Measurements from ENCODE around the gene MPP2. TPM values are rescaled to one million over a fixed set of nuclear protein-coding genes. Genes with fewer than 3 reads are reported as not detected.

Gene MPP2, protein sequence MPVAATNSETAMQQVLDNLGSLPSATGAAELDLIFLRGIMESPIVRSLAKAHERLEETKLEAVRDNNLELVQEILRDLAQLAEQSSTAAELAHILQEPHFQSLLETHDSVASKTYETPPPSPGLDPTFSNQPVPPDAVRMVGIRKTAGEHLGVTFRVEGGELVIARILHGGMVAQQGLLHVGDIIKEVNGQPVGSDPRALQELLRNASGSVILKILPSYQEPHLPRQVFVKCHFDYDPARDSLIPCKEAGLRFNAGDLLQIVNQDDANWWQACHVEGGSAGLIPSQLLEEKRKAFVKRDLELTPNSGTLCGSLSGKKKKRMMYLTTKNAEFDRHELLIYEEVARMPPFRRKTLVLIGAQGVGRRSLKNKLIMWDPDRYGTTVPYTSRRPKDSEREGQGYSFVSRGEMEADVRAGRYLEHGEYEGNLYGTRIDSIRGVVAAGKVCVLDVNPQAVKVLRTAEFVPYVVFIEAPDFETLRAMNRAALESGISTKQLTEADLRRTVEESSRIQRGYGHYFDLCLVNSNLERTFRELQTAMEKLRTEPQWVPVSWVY
- total RNA-seq (1 to 10 TPM; 3.5 to 4.0 TPM), total RNA-seq (0.18 to 6.7 (median 2.5) reads per million in 172 experiments)
- polyA plus RNA-seq (2013, experiment 1 of 2), result 0.88 TPM
- polyA plus RNA-seq (2013, experiment 2 of 2), result 1.7 TPM

GRCh38 chr17:43907425-43907981 lies at the start of gene MPP2:
MPP2 (minus strand) TSS chr17:43907536; CDS start chr17:43904460, 3,076 bp downstream.
- Mint-ChIP-seq H3K4me1 (ENCODE audit: low read depth) (peaks cover 25% of the 10 kb centered on the region), H3K36me3 (ENCODE audit: low read depth) (no peaks in the 10 kb centered on the region), H3K4me3 (peak within 1 kb of the TSS; percentile 94), H3K27me3 (peaks cover 48% of the 10 kb centered on the region), H3K27ac (peak within 1 kb of the TSS; percentile 43), H3K9me3 (no peaks in the 10 kb centered on the region)
- ChIA-PET POLR2A (interaction anchor here (1.4 kb wide), 1 partner anchor 20 kb away, joined by 5 read pairs; no protein-coding TSS in a partner anchor), CTCF (interaction anchor here (2.0 kb wide), 1 partner anchor 10 kb away, joined by 6 read pairs; no protein-coding TSS in a partner anchor)
- Histone ChIP-seq H3K4me3 (ENCODE audit: low read length) (peak within 1 kb of the TSS; percentile 77), H3K36me3 (ENCODE audit: insufficient read depth, low read length) (no peaks in the 10 kb centered on the region), H3K4me1 (ENCODE audit: insufficient read depth, low read length) (peaks cover 32% of the 10 kb centered on the region), H3K27ac (ENCODE audit: low read depth in 1 of 2, low read length in 2 of 2) (peak within 1 kb of the TSS in 1 of 2 donors; percentile 29), H3K27me3 (ENCODE audit: control insufficient read depth in 1 of 2, insufficient read depth in 2 of 2, low read length in 2 of 2) (peaks cover 15 to 33% of the 10 kb centered on the region in 2 experiments), H3K9me3 (ENCODE audit: control insufficient read depth in 1 of 2, insufficient read depth in 1 of 2, low read length in 2 of 2) (no peaks in the 10 kb centered on the region)
- TF ChIP-seq CTCF (IDR thresholded peaks at IDR 0.05), result peak; percentile 24
- DNase-seq (peak; percentile 32 to 83 (median 53)), ATAC-seq (ENCODE audit: poor library complexity) (peak; percentile 56)
- intact Hi-C loops (cut with DNase I, micrococcal nuclease), result no loop called here

DNA sequence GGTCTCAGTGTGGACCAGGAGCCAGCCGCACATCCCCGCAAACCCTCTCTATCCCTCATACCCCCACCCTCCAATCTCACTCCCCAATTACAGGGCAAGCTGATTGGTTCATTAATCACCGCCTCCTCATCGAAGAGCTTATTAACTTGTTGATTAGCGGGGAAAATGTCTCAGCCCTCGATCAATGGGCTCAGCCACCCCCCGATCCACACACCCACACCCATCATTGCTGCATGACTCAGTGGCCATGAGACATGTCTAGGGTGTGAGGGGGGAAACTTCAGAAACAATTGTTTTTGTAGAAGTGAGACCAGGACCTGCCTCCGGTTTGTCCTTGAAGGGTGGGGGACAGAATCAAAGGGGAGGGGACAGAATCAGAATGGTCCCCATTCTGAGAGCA lies 48.9 kb upstream of the MPP2 start:
- no peak overlapping the region for H3K4me3 Mint-ChIP-seq
- POLR2A ChIA-PET, result no interaction called here

More for the DNA sequence above, 48.9 kb upstream of the MPP2 start:
- no peak for TF ChIP-seq CTCF (IDR thresholded peaks at IDR 0.05)
- intact Hi-C loops (cut with DNase I, micrococcal nuclease), result no loop called here
- H3K27ac Mint-ChIP-seq, result no peak overlapping the region
- H3K9me3 ChIP-seq (ENCODE audit: control insufficient read depth in 1 of 2, insufficient read depth in 1 of 2, low read length in 2 of 2), result peaks cover 0 to 12% of the 10 kb centered on the region in 2 experiments
- ATAC-seq (ENCODE audit: poor library complexity) (no peak), DNase-seq (no peak)
- H3K36me3 Mint-ChIP-seq (ENCODE audit: low read depth), result no peaks in the 10 kb centered on the region
- H3K9me3 Mint-ChIP-seq, result no peaks in the 10 kb centered on the region
- H3K27me3 ChIP-seq (ENCODE audit: control insufficient read depth in 1 of 2, insufficient read depth in 2 of 2, low read length in 2 of 2), result peaks cover 37 to 42% of the 10 kb centered on the region in 2 experiments
- H3K27me3 Mint-ChIP-seq, result peaks cover 47% of the 10 kb centered on the region
- H3K4me1 ChIP-seq (ENCODE audit: insufficient read depth, low read length), result peaks cover 11% of the 10 kb centered on the region
- no peak overlapping the region for H3K4me3 ChIP-seq (ENCODE audit: low read length)
- no peak overlapping the region for H3K27ac ChIP-seq (ENCODE audit: low read depth in 1 of 2, low read length in 2 of 2)
- CTCF ChIA-PET, result no interaction called here
- no peaks in the 10 kb centered on the region for H3K4me1 Mint-ChIP-seq (ENCODE audit: low read depth)
- H3K36me3 ChIP-seq (ENCODE audit: insufficient read depth, low read length), result no peaks in the 10 kb centered on the region
